Measurements from ENCODE around the gene RAD18.

The RAD18 gene

DNA sequence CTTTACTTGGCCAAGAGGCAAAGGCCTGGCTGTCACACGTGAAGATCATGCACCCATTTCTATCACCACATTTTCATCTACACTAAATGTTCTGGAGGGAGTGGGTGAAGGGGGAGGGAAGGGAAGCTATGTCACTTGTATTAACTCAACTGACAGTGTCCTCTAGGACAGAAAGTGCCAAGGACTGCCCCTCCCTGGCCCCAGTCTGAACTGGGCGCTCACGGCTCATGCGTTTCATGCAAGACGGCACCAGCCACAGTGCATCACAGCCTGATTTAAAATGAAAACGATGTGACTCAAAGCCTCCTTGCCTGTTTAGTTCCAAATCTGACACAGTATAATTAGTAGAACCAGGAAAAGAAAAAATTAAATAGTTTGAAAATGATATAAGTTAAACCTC lies 20.8 kb upstream of the RAD18 start:
- TF ChIP-seq, protein P1, sequence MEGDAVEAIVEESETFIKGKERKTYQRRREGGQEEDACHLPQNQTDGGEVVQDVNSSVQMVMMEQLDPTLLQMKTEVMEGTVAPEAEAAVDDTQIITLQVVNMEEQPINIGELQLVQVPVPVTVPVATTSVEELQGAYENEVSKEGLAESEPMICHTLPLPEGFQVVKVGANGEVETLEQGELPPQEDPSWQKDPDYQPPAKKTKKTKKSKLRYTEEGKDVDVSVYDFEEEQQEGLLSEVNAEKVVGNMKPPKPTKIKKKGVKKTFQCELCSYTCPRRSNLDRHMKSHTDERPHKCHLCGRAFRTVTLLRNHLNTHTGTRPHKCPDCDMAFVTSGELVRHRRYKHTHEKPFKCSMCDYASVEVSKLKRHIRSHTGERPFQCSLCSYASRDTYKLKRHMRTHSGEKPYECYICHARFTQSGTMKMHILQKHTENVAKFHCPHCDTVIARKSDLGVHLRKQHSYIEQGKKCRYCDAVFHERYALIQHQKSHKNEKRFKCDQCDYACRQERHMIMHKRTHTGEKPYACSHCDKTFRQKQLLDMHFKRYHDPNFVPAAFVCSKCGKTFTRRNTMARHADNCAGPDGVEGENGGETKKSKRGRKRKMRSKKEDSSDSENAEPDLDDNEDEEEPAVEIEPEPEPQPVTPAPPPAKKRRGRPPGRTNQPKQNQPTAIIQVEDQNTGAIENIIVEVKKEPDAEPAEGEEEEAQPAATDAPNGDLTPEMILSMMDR (IDR thresholded peaks at IDR 0.05; ENCODE audit: control extremely low read depth, extremely low read depth, low read depth, missing control alignments): no peak
- CTCF ChIA-PET: interaction anchor here (1.0 kb wide), 2 partner anchors 9 to 318 kb away, joined by 3 to 5 read pairs; no protein-coding TSS in a partner anchor
- no peak for DNase-seq (ENCODE audit: extremely low spot score)
- POLR2A ChIA-PET: no interaction called here

DNA sequence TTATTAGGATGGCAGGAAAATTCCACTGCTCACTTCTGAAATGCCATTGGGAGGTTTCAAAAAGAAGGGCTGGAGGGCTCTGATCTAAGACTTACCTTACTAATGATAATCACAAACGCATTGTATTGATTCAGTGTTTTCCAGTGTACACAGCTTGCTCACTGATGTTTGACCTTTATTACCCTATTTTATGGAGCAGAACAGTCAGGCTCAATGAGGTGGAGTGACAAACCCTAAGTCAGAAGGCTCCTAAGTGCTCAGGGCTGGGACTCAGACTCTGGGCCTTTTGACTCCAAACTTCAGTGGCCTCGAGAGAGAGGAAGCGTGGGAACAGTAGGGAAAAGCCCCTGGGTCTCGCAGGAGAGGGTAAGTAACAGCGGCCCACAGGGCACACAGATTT lies 20.3 kb upstream of the RAD18 start:
- ChIA-PET CTCF (interaction anchor here (0.8 to 1.0 kb wide), 3 partner anchors 9 to 318 kb away, joined by 3 to 5 read pairs (median 3); no protein-coding TSS in a partner anchor), POLR2A (no interaction called here)
- no peak for DNase-seq (ENCODE audit: extremely low spot score)
- TF ChIP-seq, protein P1 (IDR thresholded peaks at IDR 0.05; ENCODE audit: control extremely low read depth, extremely low read depth, low read depth, missing control alignments): no peak

DNA sequence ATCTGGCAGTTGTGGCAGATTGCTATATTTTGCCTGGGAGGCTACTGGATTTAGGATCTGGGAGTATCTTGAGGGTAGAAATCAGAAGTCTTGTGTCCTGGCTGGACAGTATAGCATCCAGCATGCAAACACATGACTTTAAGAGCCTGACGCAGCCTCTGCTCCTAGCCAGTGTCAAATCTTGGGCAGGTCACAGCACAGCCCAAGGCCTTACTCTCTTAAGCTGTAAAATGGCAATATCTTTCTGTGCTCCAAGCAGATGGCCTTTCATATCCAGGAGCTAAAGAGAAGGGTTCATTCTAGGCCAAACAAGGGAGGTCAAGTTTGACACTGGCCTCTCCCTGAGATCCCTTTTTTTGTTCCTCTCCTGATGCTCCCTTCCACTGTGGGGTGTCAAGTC lies 19.8 kb upstream of the RAD18 start:
- DNase-seq (ENCODE audit: extremely low spot score): no peak
- TF ChIP-seq, protein P1 (IDR thresholded peaks at IDR 0.05; ENCODE audit: control extremely low read depth, extremely low read depth, low read depth, missing control alignments): no peak
- CTCF ChIA-PET: interaction anchor here (0.8 to 1.0 kb wide), 2 partner anchors 10 to 319 kb away, joined by 3 to 5 read pairs; no protein-coding TSS in a partner anchor
- POLR2A ChIA-PET: no interaction called here

DNA sequence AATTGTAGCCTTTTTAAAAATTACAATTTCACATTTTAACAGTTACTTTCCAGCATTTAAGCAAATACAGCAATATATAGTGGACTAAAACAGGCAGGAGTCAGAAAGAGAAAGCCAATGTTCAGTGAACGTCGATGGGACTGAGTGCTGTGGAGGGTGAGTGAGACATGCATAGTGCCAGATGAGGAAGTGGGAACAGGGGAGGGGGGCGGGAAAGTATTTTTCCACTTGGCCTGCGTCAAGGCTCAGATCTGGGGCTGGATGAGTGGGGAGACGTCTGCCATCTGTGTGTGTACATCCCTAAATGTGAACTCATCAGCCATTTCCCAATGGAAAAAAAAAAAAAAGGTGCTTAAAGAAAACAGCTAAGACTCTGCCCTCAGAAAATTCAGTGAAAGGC lies 19.2 kb upstream of the RAD18 start:
- CTCF ChIA-PET: interaction anchor here (2.4 kb wide), 1 partner anchor 10 kb away, joined by 11 read pairs; no protein-coding TSS in a partner anchor
- POLR2A ChIA-PET: no interaction called here
- DNase-seq (ENCODE audit: extremely low spot score): no peak
- TF ChIP-seq, protein P1 (IDR thresholded peaks at IDR 0.05; ENCODE audit: control extremely low read depth, extremely low read depth, low read depth, missing control alignments): no peak

DNA sequence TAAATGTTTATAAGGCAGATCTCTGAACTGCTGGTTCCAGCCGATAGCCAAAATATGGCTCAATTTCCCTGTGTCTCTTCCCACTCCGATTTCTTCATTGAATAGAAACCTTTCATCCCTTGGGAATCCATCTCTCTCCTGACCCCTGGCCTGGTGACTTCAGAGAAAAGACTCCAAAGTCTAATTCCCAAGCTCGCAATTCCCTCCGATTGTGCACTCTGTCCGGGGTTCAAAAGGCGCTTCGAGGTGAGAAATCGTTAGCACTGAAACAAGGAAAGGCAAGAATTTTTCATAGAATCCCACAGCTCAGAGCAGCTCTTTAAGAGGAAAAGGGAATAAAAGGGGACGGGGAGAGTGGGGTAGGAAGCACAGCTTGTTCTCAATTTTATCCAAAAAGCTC lies 18.4 kb upstream of the RAD18 start:
- ChIA-PET CTCF (interaction anchor here (2.4 kb wide), 1 partner anchor 10 kb away, joined by 11 read pairs; no protein-coding TSS in a partner anchor), POLR2A (no interaction called here)
- TF ChIP-seq, protein P1 (IDR thresholded peaks at IDR 0.05; ENCODE audit: control extremely low read depth, extremely low read depth, low read depth, missing control alignments): no peak
- DNase-seq (ENCODE audit: extremely low spot score): no peak

DNA sequence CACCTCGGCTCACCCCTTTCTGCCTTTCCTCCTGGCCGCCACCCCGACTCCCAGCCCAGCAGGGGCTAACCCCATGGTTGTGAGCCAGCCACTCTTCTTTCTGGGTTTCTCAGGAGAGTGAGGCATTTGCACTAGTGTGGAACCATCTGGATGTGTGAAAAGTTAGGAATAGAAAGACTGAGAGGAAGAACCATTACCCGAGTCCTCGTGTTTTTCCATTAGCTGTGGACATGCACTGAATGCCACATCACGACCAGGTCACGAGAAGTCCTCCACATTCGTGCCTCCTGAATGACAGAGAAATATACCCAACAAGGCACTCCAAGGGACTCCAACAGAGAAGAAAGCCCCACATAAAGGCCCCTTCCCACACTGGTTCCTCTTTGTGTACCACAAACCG lies 18.0 kb upstream of the RAD18 start:
- TF ChIP-seq, protein P1 (IDR thresholded peaks at IDR 0.05; ENCODE audit: control extremely low read depth, extremely low read depth, low read depth, missing control alignments): no peak
- ChIA-PET POLR2A (no interaction called here), CTCF (interaction anchor here (1.4 to 2.4 kb wide), 2 partner anchors 9 to 321 kb away, joined by 5 to 11 read pairs; no protein-coding TSS in a partner anchor)
- no peak for DNase-seq (ENCODE audit: extremely low spot score)
